T-helper 2 cell (primary cell): ENCODE data around the gene EFEMP2.
A peak's percentile ranks its signal among the peaks of the same experiment; 100 is the strongest.

ENCODE experiments used
- DNase-seq, 5 experiments: peaks; one replicate each; pipeline versions ENCODE4 v3.0.0 to v3.0.0-alpha.2; 2012 to 2022

EFEMP2 gene

GRCh38 chr11:65865550-65866172 is 6.9 kb downstream of the EFEMP2 start:
- DNase-seq = no peak

- DNase-seq = no peak
Measured at GRCh38 chr11:65864706-65865471, 7.7 kb downstream of the EFEMP2 start.

GRCh38 chr11:65863889-65864705 is 8.5 kb downstream of the EFEMP2 start:
- DNase-seq = no peak

- DNase-seq = no peak
Measured at GRCh38 chr11:65862941-65863888, 9.4 kb downstream of the EFEMP2 start.

- no peak for DNase-seq
Measured at GRCh38 chr11:65862191-65862735, 10.3 kb downstream of the EFEMP2 start.

GRCh38 chr11:65861533-65862183 is 10.9 kb downstream of the EFEMP2 start:
- DNase-seq = no peak

GRCh38 chr11:65861165-65861505 is 11.5 kb downstream of the EFEMP2 start:
- peak in 1 of 5 experiments; percentile 5 for DNase-seq

GRCh38 chr11:65860278-65861164 is 12.1 kb downstream of the EFEMP2 start, which contains the start of gene MUS81:
TSS of gene MUS81 (plus strand) at chr11:65860433. CDS start at chr11:65860754, 321 bp downstream.
- DNase-seq = peak; percentile 90 to 97 (median 92)

GRCh38 chr11:65859812-65860277 is 12.8 kb downstream of the EFEMP2 start:
- DNase-seq = no peak

GRCh38 chr11:65859095-65859811 is 13.3 kb downstream of the EFEMP2 start:
- peak; percentile 94 to 99 (median 96) for DNase-seq

GRCh38 chr11:65858681-65859087 is 13.9 kb downstream of the EFEMP2 start:
- DNase-seq = no peak

- peak; percentile 94 to 99 (median 96) for DNase-seq
Measured at GRCh38 chr11:65857853-65858680, 14.5 kb downstream of the EFEMP2 start, which contains the start of gene CFL1. TSS of gene CFL1 (minus strand) at chr11:65858180. CDS start at chr11:65858099, 81 bp downstream.

GRCh38 chr11:65857500-65857852 is 15.1 kb downstream of the EFEMP2 start:
- DNase-seq = peak in 4 of 5 experiments; percentile 49 to 76 (median 55)

GRCh38 chr11:65856689-65857499 is 15.7 kb downstream of the EFEMP2 start:
- peak; percentile 66 to 90 (median 77) for DNase-seq

- no peak for DNase-seq
Measured at GRCh38 chr11:65855927-65856363, 16.7 kb downstream of the EFEMP2 start.

GRCh38 chr11:65854852-65855837 is 17.5 kb downstream of the EFEMP2 start:
- no peak for DNase-seq
